HG03460 (cell line): ENCODE data around the gene CALY.
"Not testable (repeated sequence)": the region's sequence is repeated elsewhere in the genome, so short reads cannot be mapped to it uniquely, and the experiment has no call there.

Source experiments
- ATAC-seq: cut with Tn5 transposase; IDR thresholded peaks from one replicate; pipeline ENCODE4 v1.9.1; 2021; ENCODE audit not compliant: unreplicated experiment

Gene CALY

GRCh38 chr10:133336577-133337369, at the start of gene CALY:
Gene CALY, minus strand, starts transcription at chr10:133336896. Its CDS starts 7,907 bp downstream, at chr10:133328989.
- ATAC-seq, result no peak

GRCh38 chr10:133385214-133385613, 48.5 kb upstream of the CALY start:
- no peak for ATAC-seq

GRCh38 chr10:133384071-133384470, 47.4 kb upstream of the CALY start:
- no peak for ATAC-seq

- ATAC-seq, result no peak
These were observed 46.9 kb upstream of the CALY start for GRCh38 chr10:133383551-133383950.

GRCh38 chr10:133381036-133381435, 44.3 kb upstream of the CALY start:
- no peak for ATAC-seq

- ATAC-seq, result no peak
These were observed 43.3 kb upstream of the CALY start for GRCh38 chr10:133379801-133380666.

GRCh38 chr10:133379152-133379800, 42.6 kb upstream of the CALY start, which contains the start of gene PAOX:
Gene PAOX, plus strand, starts transcription at chr10:133379262. Its CDS starts 55 bp downstream, at chr10:133379317.
- peak; percentile 56 for ATAC-seq

GRCh38 chr10:133378251-133379096, 41.8 kb upstream of the CALY start:
- peak; percentile 39 for ATAC-seq

- ATAC-seq, result no peak
These were observed 41.1 kb upstream of the CALY start for GRCh38 chr10:133377818-133378250.

- no peak for ATAC-seq
These were observed 40.5 kb upstream of the CALY start for GRCh38 chr10:133377025-133377817.

- ATAC-seq, result not testable (repeated sequence)
These were observed 39.5 kb upstream of the CALY start for GRCh38 chr10:133376183-133376582.

GRCh38 chr10:133375357-133376115, 38.8 kb upstream of the CALY start:
- no peak for ATAC-seq

- peak; percentile 98 for ATAC-seq
These were observed 36.7 kb upstream of the CALY start, which contains the start of gene ECHS1 for GRCh38 chr10:133373174-133374090. Gene ECHS1, minus strand, starts transcription at chr10:133373354. Its CDS starts 21 bp downstream, at chr10:133373333.

- no peak for ATAC-seq
These were observed 35.8 kb upstream of the CALY start for GRCh38 chr10:133372507-133372906.

- no peak for ATAC-seq
These were observed 33.5 kb upstream of the CALY start for GRCh38 chr10:133370030-133370786.

- no peak for ATAC-seq
These were observed 31.5 kb upstream of the CALY start for GRCh38 chr10:133368153-133368552.

- ATAC-seq, result not testable (repeated sequence)
These were observed 30.8 kb upstream of the CALY start for GRCh38 chr10:133367461-133367860.
